ENCODE measurements around the gene SELPLG. TPM values are rescaled to one million over a fixed set of nuclear protein-coding genes. Genes with fewer than 3 reads are reported as not detected.
"Not testable (repeated sequence)": the region's sequence is repeated elsewhere in the genome, so short reads cannot be mapped to it uniquely, and the experiment has no call there.

The SELPLG gene
- total and polyA plus RNA-seq, 2 experiments from 2014 or later: 1.4 to 3.5 TPM

DNA sequence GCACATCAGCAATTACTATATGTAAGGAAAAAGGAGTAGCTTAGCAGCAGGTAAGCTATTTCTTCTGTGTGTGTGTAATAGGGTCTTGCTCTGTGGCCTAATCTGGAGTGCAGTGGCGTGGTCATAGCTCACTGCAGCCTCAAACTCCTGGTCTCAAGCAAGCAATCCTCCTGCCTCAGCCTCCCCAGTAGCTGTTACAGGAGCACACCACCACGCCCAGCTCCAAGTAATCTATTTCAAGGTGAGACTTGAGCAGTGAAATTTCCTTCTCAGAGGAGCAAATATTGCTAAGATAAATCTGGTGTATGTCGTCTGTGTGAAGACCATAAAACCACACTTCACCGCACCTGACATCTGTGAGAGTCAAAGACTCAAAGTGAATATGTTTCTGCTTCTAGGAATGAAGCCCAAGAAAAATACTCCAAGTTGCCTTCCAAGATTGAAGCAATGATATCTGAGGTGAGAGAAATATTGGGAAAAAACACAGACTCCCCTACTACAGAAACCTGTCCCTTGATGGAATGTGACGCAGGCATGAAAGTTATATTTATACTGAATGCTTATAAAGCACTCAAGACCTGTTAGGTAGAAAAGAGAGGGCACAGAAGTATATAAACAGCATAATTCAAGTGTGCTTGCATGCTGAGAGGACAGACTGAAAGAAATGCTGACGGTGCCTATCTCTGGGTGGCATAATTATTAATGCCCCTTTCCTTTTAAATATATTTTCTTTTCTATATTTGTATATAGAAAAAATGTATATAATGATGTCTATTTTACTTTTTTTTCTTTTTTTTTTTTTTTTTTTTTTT lies 2.5 kb upstream of the SELPLG start:
- TF ChIP-seq, protein P1, sequence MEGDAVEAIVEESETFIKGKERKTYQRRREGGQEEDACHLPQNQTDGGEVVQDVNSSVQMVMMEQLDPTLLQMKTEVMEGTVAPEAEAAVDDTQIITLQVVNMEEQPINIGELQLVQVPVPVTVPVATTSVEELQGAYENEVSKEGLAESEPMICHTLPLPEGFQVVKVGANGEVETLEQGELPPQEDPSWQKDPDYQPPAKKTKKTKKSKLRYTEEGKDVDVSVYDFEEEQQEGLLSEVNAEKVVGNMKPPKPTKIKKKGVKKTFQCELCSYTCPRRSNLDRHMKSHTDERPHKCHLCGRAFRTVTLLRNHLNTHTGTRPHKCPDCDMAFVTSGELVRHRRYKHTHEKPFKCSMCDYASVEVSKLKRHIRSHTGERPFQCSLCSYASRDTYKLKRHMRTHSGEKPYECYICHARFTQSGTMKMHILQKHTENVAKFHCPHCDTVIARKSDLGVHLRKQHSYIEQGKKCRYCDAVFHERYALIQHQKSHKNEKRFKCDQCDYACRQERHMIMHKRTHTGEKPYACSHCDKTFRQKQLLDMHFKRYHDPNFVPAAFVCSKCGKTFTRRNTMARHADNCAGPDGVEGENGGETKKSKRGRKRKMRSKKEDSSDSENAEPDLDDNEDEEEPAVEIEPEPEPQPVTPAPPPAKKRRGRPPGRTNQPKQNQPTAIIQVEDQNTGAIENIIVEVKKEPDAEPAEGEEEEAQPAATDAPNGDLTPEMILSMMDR (IDR thresholded peaks at IDR 0.05; ENCODE audit: low read depth, low read length): no peak
- DNase-seq (ENCODE audit: low read depth in 1 of 2, low spot score in 1 of 2): no peak
- no peaks in the 10 kb centered on the region for H3K36me3 ChIP-seq
- H3K9me3 ChIP-seq (ENCODE audit: low read depth): no peaks in the 10 kb centered on the region
- H3K4me1 ChIP-seq (ENCODE audit: low read depth): peaks cover 36% of the 10 kb centered on the region
- peak overlapping the region; percentile 25 for H3K27ac ChIP-seq
- no peaks in the 10 kb centered on the region for H3K27me3 ChIP-seq
- H3K4me3 ChIP-seq: no peak overlapping the region

DNA sequence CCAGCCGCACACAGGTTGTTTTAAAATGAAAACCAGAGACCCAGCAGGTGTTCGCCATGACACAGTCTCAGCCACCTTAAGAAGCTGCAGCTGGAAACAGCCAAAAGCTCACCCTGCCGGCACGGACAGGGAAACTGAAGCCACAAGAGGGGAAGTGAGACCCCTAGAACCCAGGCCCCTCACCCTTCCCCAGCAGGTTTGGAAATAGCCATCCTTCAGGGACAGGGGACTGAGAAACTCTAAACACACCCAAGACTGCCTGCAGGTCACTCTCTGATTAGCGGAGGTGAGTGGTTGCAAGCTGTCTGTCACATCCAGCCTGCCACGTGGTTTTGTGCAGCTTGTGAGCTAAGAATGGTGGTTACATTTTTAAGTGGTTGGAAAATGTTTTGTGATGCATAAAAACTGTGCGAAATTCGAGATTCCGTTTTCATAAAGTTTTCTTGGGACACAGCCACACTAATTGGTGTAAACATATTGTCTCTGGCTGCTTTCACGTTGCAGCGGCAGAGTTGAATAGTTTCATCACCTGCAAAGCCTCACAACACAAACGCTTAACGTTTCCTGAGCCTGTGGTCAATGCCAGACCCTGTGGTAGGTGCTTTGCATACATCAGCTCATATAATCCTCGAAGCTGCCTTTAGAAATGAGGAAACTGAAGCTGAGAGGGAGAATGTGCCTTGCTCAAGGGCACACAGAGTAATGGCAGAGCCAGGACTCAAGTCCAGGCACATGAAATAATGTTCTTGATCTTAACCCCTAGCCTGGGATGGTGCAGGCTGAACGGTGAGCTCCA lies 1.7 kb upstream of the SELPLG start:
- H3K9me3 ChIP-seq (ENCODE audit: low read depth): no peaks in the 10 kb centered on the region
- no peaks in the 10 kb centered on the region for H3K27me3 ChIP-seq
- H3K27ac ChIP-seq: peak overlapping the region; percentile 25
- peaks cover 36% of the 10 kb centered on the region for H3K4me1 ChIP-seq (ENCODE audit: low read depth)
- H3K4me3 ChIP-seq: no peak overlapping the region
- no peaks in the 10 kb centered on the region for H3K36me3 ChIP-seq
- peak in 1 of 2 donors; percentile 56 for DNase-seq (ENCODE audit: low read depth in 1 of 2, low spot score in 1 of 2)
- TF ChIP-seq, protein P1 (IDR thresholded peaks at IDR 0.05; ENCODE audit: low read depth, low read length): no peak

DNA sequence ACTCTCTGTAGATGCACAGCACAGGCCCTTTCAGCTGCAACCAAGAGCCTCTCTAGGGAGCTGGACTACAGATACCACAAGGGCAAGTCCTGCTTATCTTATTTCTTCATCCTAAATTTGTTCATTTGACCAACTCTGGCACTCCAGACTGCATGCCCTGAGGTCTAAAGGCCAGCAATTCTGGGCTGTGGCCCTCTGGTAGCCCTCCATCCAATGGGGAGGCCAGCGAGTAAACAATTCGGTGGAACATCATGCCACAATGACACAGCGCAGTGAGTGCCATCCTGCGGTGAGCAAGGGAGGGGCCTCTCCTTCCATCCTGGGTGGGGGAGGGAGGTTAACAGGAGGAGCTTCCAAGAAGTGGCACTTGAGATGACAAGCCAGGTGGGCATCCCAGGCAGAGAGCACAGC lies 652 bp upstream of the SELPLG start:
- TF ChIP-seq, protein P1 (IDR thresholded peaks at IDR 0.05; ENCODE audit: low read depth, low read length): no peak
- no peak for DNase-seq (ENCODE audit: low read depth in 1 of 2, low spot score in 1 of 2)
- no peak overlapping the region for H3K4me3 ChIP-seq
- H3K27me3 ChIP-seq: no peaks in the 10 kb centered on the region
- H3K27ac ChIP-seq: no peak overlapping the region
- H3K4me1 ChIP-seq (ENCODE audit: low read depth): peaks cover 36% of the 10 kb centered on the region
- no peaks in the 10 kb centered on the region for H3K36me3 ChIP-seq
- no peaks in the 10 kb centered on the region for H3K9me3 ChIP-seq (ENCODE audit: low read depth)

DNA sequence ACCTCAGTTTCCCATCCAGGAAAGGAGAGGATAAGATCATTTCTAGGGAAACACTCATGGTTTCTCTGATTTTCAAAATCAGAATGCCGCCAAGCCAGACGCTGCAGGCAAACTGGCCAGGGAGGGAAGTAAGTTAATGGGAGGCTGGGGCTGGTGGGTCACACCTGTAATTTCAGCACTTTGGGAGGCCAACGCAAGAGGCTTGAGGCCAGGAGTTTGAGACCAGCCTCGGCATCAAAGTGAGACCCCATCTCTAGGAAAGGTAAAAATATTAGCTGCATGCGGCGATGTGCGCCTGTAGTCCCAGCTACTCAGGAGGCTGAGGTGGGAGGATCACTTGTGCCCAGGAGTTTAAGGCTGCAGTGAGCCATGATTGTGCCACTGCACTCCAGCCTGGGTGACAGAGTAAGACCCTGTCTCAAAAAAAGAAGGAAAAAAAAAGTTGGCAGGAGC lies 587 bp downstream of the SELPLG start:
- TF ChIP-seq, protein P1 (IDR thresholded peaks at IDR 0.05; ENCODE audit: low read depth, low read length): no peak
- no peak for DNase-seq (ENCODE audit: low read depth in 1 of 2, low spot score in 1 of 2)
- no peak overlapping the region for H3K27ac ChIP-seq
- H3K4me1 ChIP-seq (ENCODE audit: low read depth): peaks cover 32% of the 10 kb centered on the region
- no peaks in the 10 kb centered on the region for H3K36me3 ChIP-seq
- H3K27me3 ChIP-seq: no peaks in the 10 kb centered on the region
- no peaks in the 10 kb centered on the region for H3K9me3 ChIP-seq (ENCODE audit: low read depth)
- no peak overlapping the region for H3K4me3 ChIP-seq

DNA sequence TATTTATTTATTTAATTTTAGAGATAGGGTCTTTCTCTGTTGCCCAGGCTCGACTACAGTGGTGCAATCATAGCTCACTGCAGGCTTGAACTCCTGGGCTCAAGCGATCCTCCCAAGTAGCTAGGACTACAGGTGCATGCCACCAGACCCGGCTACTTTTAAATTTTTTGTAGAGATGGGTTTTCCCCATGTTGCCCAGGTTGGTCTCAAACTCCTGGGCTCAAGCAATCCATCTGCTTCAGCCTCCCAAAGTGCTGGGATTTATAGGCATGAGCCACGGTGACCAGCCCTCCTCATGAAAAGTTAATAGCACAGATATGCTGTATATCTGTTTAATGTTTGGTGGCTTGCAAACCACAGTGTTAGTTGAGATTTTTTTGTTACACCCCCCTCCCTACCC lies 2.4 kb downstream of the SELPLG start:
- not testable (repeated sequence) for H3K27ac ChIP-seq; H3K36me3 ChIP-seq; H3K27me3 ChIP-seq; H3K9me3 ChIP-seq (ENCODE audit: low read depth); H3K4me3 ChIP-seq; DNase-seq (ENCODE audit: low read depth in 1 of 2, low spot score in 1 of 2)
- H3K4me1 ChIP-seq (ENCODE audit: low read depth): peaks cover 25% of the 10 kb centered on the region

Data from cardiac muscle cell (in vitro differentiated cells and primary cell).